ENCODE measurements around the gene NAP1L4. TPM values are rescaled to one million over a fixed set of nuclear protein-coding genes. Genes with fewer than 3 reads are reported as not detected.

Gene NAP1L4
- total RNA-seq, 1 donor from 2014 or later, result 154 TPM

GRCh38 chr11:2931420-2931746 is 60.7 kb downstream of the NAP1L4 start:
- ATAC-seq (ENCODE audit: poor library complexity), result no peak
- intact Hi-C loops (cut with DNase I), result no loop called here
- DNase-seq, result peak; percentile 30

- DNase-seq (peak; percentile 76), ATAC-seq (ENCODE audit: poor library complexity) (peak; percentile 69)
- intact Hi-C loops (cut with DNase I), result no loop called here
Measured at GRCh38 chr11:2930704-2931419, 61.3 kb downstream of the NAP1L4 start.

GRCh38 chr11:2929950-2930703 is 62.0 kb downstream of the NAP1L4 start:
- intact Hi-C loops (cut with DNase I), result no loop called here
- peak; percentile 51 for DNase-seq
- peak; percentile 21 for ATAC-seq (ENCODE audit: poor library complexity)

- DNase-seq (peak; percentile 63), ATAC-seq (ENCODE audit: poor library complexity) (peak; percentile 36)
- intact Hi-C loops (cut with DNase I), result no loop called here
Measured at GRCh38 chr11:2929531-2929949, 62.6 kb downstream of the NAP1L4 start.

- DNase-seq (peak; percentile 74), ATAC-seq (ENCODE audit: poor library complexity) (peak; percentile 23)
- intact Hi-C loops (cut with DNase I), result no loop called here
Measured at GRCh38 chr11:2928605-2929530, 63.3 kb downstream of the NAP1L4 start, which contains the start of gene PHLDA2. TSS of gene PHLDA2 (minus strand) at chr11:2929420. CDS start at chr11:2929364, 56 bp downstream.

GRCh38 chr11:2927851-2928604 is 64.1 kb downstream of the NAP1L4 start:
- DNase-seq (peak; percentile 39), ATAC-seq (ENCODE audit: poor library complexity) (no peak)
- intact Hi-C loops (cut with DNase I), result no loop called here

- intact Hi-C loops (cut with DNase I), result no loop called here
- no peak for ATAC-seq (ENCODE audit: poor library complexity)
- DNase-seq, result no peak
Measured at GRCh38 chr11:2927121-2927800, 64.9 kb downstream of the NAP1L4 start.

GRCh38 chr11:2926611-2927051 is 65.5 kb downstream of the NAP1L4 start:
- DNase-seq (peak; percentile 27), ATAC-seq (ENCODE audit: poor library complexity) (no peak)
- intact Hi-C loops (cut with DNase I), result no loop called here

GRCh38 chr11:2924821-2925675 is 67.1 kb downstream of the NAP1L4 start:
- intact Hi-C loops (cut with DNase I), result no loop called here
- ATAC-seq (ENCODE audit: poor library complexity), result no peak

GRCh38 chr11:2924381-2924780 is 67.7 kb downstream of the NAP1L4 start:
- ATAC-seq (ENCODE audit: poor library complexity), result peak; percentile 22
- intact Hi-C loops (cut with DNase I), result no loop called here

More at GRCh38 chr11:2924821-2925675, 67.1 kb downstream of the NAP1L4 start:
- no peak for DNase-seq

GRCh38 chr11:2923446-2924375 is 68.4 kb downstream of the NAP1L4 start:
- DNase-seq, result no peak

More at GRCh38 chr11:2924381-2924780, 67.7 kb downstream of the NAP1L4 start:
- no peak for DNase-seq

GRCh38 chr11:2922655-2923054 is 69.5 kb downstream of the NAP1L4 start:
- no peak for DNase-seq
- no peak for ATAC-seq (ENCODE audit: poor library complexity)
- intact Hi-C loops (cut with DNase I), result no loop called here

More at GRCh38 chr11:2923446-2924375, 68.4 kb downstream of the NAP1L4 start:
- no peak for ATAC-seq (ENCODE audit: poor library complexity)
- intact Hi-C loops (cut with DNase I), result no loop called here

- ATAC-seq (ENCODE audit: poor library complexity), result no peak
- intact Hi-C loops (cut with DNase I), result no loop called here
- no peak for DNase-seq
Measured at GRCh38 chr11:2921742-2922493, 70.2 kb downstream of the NAP1L4 start.

- ATAC-seq (ENCODE audit: poor library complexity) (no peak), DNase-seq (no peak)
- intact Hi-C loops (cut with DNase I), result no loop called here
Measured at GRCh38 chr11:2921261-2921660, 70.9 kb downstream of the NAP1L4 start.

GRCh38 chr11:2920343-2920742 is 71.8 kb downstream of the NAP1L4 start:
- ATAC-seq (ENCODE audit: poor library complexity) (no peak), DNase-seq (no peak)
- intact Hi-C loops (cut with DNase I), result no loop called here

Data from Right ventricle myocardium superior (tissue), 1 donor.